Right lobe of liver (tissue), 6 donors: ENCODE measurements around the gene PRSS56. TPM values are rescaled to one million over a fixed set of nuclear protein-coding genes. Genes with fewer than 3 reads are reported as not detected.

Experiments
- ATAC-seq, 4 donors: fragments of 200-7000 bp; cut with Tn5 transposase; one replicate each; pipeline ENCODE4 v1.9.1; 2020; ENCODE audit warnings: mild to moderate bottlenecking in 4 of 4, moderate library complexity in 4 of 4
- DNase-seq, 3 donors: peaks; one replicate each; pipeline ENCODE4 v3.0.0-alpha.2; 2020
- H3K27ac ChIP-seq, 3 donors: fragments of 200-600 bp; one replicate each; pipeline ENCODE4 v1.8.0; 2022
- H3K27me3 ChIP-seq, 2 donors: fragments of 200-600 bp; one replicate each; pipeline ENCODE4 v1.8.0; 2022
- H3K36me3 ChIP-seq, 4 donors: fragments of 200-600 bp; sonication (generic) in 1 of 4; one replicate each; pipeline versions ENCODE4 v1.5.1 to v1.8.0; 2017 to 2022; ENCODE audit warnings: control low read depth in 1 of 4
- H3K4me1 ChIP-seq, 4 donors: fragments of 200-600 bp; sonication (generic) in 1 of 4; one replicate each; pipeline versions ENCODE4 v1.5.1 to v1.8.0; 2017 to 2022; ENCODE audit warnings: control low read depth in 1 of 4
- H3K4me3 ChIP-seq, 3 donors: fragments of 200-600 bp; one replicate each; pipeline ENCODE4 v1.8.0; 2022
- H3K9me3 ChIP-seq, 4 donors: fragments of 200-600 bp; sonication (generic) in 1 of 4; one replicate each; pipeline versions ENCODE4 v1.5.1 to v1.8.0; 2017 to 2022; ENCODE audit warnings: control low read depth in 1 of 4
- CTCF ChIP-seq, 4 donors: fragments of 200-600 bp in 3 of 4; fragments of 450-650 bp in 1 of 4; IDR thresholded peaks; one replicate each; pipeline versions ENCODE4 v1.5.1 to v1.8.0; 2016 to 2022; ENCODE audit warnings: antibody characterized with exemption in 4 of 4, mild to moderate bottlenecking in 2 of 4
- POLR2A ChIP-seq: fragments of 450-650 bp; IDR thresholded peaks from one replicate; pipeline ENCODE4 v1.6.1; 2017; ENCODE audit warnings: antibody characterized with exemption, mild to moderate bottlenecking
- WGBS: methylation state at CpG from one replicate; pipeline ENCODE4 v1.1.6; 2018; ENCODE audit warnings: low coverage, low lambda C conversion rate; ENCODE audit not compliant: insufficient coverage; ENCODE audit errors: missing lambda C conversion rate; 5-methylcytosine and 5-hydroxymethylcytosine counted together
- intact Hi-C, 2 donors: fragments of 100-400 bp; cut with DNase I; formaldehyde crosslinking; loops; one replicate each; pipeline versions ENCODE4 v1.11.2 to v1.14.1; 2022
- total RNA-seq, 6 experiments: library from RNA; depleted of rRNA in 2 of 6; stranded (reverse); fragments of >200 nt in 2 of 6; fragmentation: NEBNext Ultra II Directional in 3 of 6; extraction: Animal tissue kit (Norgen Biotek cat#: 25700) in 3 of 6; gene quantifications; one replicate each; pipeline versions ENCODE4 v1.1.0 to v1.2.4, GENCODE V29; 2016 to 2023
- donor health status: DM: no; HTN: yes; CAD: no.
- donor health status: DM: no; HTN: no; CAD: no.
- donor health status: DM: no; HTN: no; CAD: no.
- donor health status: DM: no; HTN: yes; CAD: no.
- donor health status: DM: no; HTN: yes; CAD: no.

Gene PRSS56
- total RNA-seq, 6 experiments from 2014 or later = 0.19 TPM; not detected in 5

- Histone ChIP-seq H3K27ac (no peak overlapping the region), H3K9me3 (no peaks in the 10 kb centered on the region), H3K36me3 (no peaks in the 10 kb centered on the region), H3K27me3 (no peaks in the 10 kb centered on the region), H3K4me3 (no peak overlapping the region), H3K4me1 (peaks cover 0 to 8% (median 0%) of the 10 kb centered on the region in 4 donors)
- DNase-seq (no peak), ATAC-seq (no peak)
- intact Hi-C loops = no loop called here
- WGBS = 34% methylated on average over 14 of the region's 16 CpGs
- TF ChIP-seq POLR2A = no peak
- TF ChIP-seq CTCF (IDR thresholded peaks at IDR 0.05) = no peak
Measured at GRCh38 chr2:232503809-232504323, 16.3 kb upstream of the PRSS56 start.

DNA sequence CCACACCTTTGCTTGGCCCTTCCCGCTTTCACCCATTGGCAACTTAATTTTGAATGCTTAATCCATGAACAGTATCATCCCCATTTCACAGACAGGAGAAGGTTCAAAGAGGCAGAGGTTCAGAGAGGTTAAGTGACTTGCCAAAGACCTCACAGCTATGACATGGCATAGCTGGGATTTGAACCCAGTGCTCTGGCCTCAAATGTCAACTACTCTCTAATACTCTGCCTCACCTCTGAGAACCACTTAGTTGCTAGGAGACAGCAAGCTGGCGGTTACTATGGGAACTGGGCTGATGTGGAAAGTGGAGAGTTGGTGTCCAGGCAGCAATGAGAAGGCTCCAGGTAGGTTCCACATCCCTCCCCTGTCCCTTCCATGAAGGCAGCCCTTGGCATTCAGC, 15.8 kb upstream of the PRSS56 start:
- H3K4me1 ChIP-seq = peaks cover 0 to 8% (median 0%) of the 10 kb centered on the region in 4 donors
- TF ChIP-seq POLR2A (no peak), CTCF (IDR thresholded peaks at IDR 0.05) (no peak)
- no peak overlapping the region for H3K4me3 ChIP-seq
- ATAC-seq = no peak
- intact Hi-C loops = no loop called here
- 100% methylated on average over 1 of the region's 2 CpGs for WGBS
- H3K36me3 ChIP-seq = no peaks in the 10 kb centered on the region
- no peaks in the 10 kb centered on the region for H3K27me3 ChIP-seq
- H3K9me3 ChIP-seq = no peaks in the 10 kb centered on the region
- H3K27ac ChIP-seq = no peak overlapping the region
- DNase-seq = no peak

GRCh38 chr2:232505856-232506255, 14.3 kb upstream of the PRSS56 start:
- H3K27ac ChIP-seq = no peak overlapping the region
- H3K9me3 ChIP-seq = no peaks in the 10 kb centered on the region
- TF ChIP-seq CTCF (IDR thresholded peaks at IDR 0.05) (no peak), POLR2A (no peak)
- no peaks in the 10 kb centered on the region for H3K36me3 ChIP-seq
- no peaks in the 10 kb centered on the region for H3K27me3 ChIP-seq
- intact Hi-C loops = no loop called here
- no peak for DNase-seq
- H3K4me3 ChIP-seq = no peak overlapping the region
- peaks cover 0 to 8% (median 0%) of the 10 kb centered on the region in 4 donors for H3K4me1 ChIP-seq
- ATAC-seq = no peak
- 41% methylated on average over 7 of the region's 10 CpGs for WGBS

- ATAC-seq = no peak
- Histone ChIP-seq H3K36me3 (no peaks in the 10 kb centered on the region), H3K27ac (no peak overlapping the region), H3K4me1 (peaks cover 0 to 8% (median 0%) of the 10 kb centered on the region in 4 donors), H3K9me3 (no peaks in the 10 kb centered on the region), H3K27me3 (no peaks in the 10 kb centered on the region), H3K4me3 (no peak overlapping the region)
- no peak for DNase-seq
- TF ChIP-seq POLR2A = no peak
- no peak for TF ChIP-seq CTCF (IDR thresholded peaks at IDR 0.05)
- no CpG with 5 or more reads among the region's 4 CpGs for WGBS
- intact Hi-C loops = no loop called here
Measured at GRCh38 chr2:232506709-232507108, 13.5 kb upstream of the PRSS56 start.

GRCh38 chr2:232508251-232508650, 11.9 kb upstream of the PRSS56 start:
- Histone ChIP-seq H3K27me3 (no peaks in the 10 kb centered on the region), H3K27ac (no peak overlapping the region), H3K4me3 (no peak overlapping the region), H3K36me3 (no peaks in the 10 kb centered on the region), H3K9me3 (no peaks in the 10 kb centered on the region), H3K4me1 (peaks cover 0 to 3% (median 0%) of the 10 kb centered on the region in 4 donors)
- TF ChIP-seq CTCF (IDR thresholded peaks at IDR 0.05) = no peak
- TF ChIP-seq POLR2A = no peak
- DNase-seq (no peak), ATAC-seq (no peak)
- intact Hi-C loops = no loop called here
- WGBS = 100% methylated on average over 1 of the region's 7 CpGs
